GM19240 (cell line): ENCODE data around the gene HYOU1.
A peak's percentile ranks its signal among the peaks of the same experiment; 100 is the strongest.
"Not testable (repeated sequence)": the region's sequence is repeated elsewhere in the genome, so short reads cannot be mapped to it uniquely, and the experiment has no call there.

ENCODE experiments used
- DNase-seq: peaks from one replicate; pipeline ENCODE4 v3.0.0; 2011; ENCODE audit warnings: low spot score; ENCODE audit not compliant: insufficient read length

Gene HYOU1

GRCh38 chr11:119057000-119057769, at the start of gene HYOU1:
Gene HYOU1, minus strand, starts transcription at chr11:119057205. Its CDS starts 1,045 bp downstream, at chr11:119056160.
- DNase-seq = peak; percentile 99

GRCh38 chr11:119103793-119104192, 46.8 kb upstream of the HYOU1 start:
- DNase-seq = no peak

GRCh38 chr11:119103161-119103664, 46.2 kb upstream of the HYOU1 start:
- DNase-seq = not testable (repeated sequence)

- DNase-seq = no peak
Measured at GRCh38 chr11:119101759-119102423, 44.9 kb upstream of the HYOU1 start, which contains the start of gene DPAGT1. Gene DPAGT1, minus strand, starts transcription at chr11:119101853. Its CDS starts 198 bp downstream, at chr11:119101655.

- no peak for DNase-seq
Measured at GRCh38 chr11:119100994-119101758, 44.2 kb upstream of the HYOU1 start.

- no peak for DNase-seq
Measured at GRCh38 chr11:119100246-119100970, 43.4 kb upstream of the HYOU1 start.

GRCh38 chr11:119099711-119100110, 42.7 kb upstream of the HYOU1 start:
- DNase-seq = no peak

- peak; percentile 95 for DNase-seq
Measured at GRCh38 chr11:119095066-119095880, 38.3 kb upstream of the HYOU1 start.

- no peak for DNase-seq
Measured at GRCh38 chr11:119094816-119095065, 37.7 kb upstream of the HYOU1 start.

- DNase-seq = no peak
Measured at GRCh38 chr11:119093942-119094815, 37.2 kb upstream of the HYOU1 start.

GRCh38 chr11:119092880-119093842, 36.2 kb upstream of the HYOU1 start:
- DNase-seq = no peak

GRCh38 chr11:119091966-119092879, 35.2 kb upstream of the HYOU1 start:
- no peak for DNase-seq

- no peak for DNase-seq
Measured at GRCh38 chr11:119091178-119091577, 34.2 kb upstream of the HYOU1 start.

- DNase-seq = no peak
Measured at GRCh38 chr11:119089319-119089718, 32.3 kb upstream of the HYOU1 start.

- DNase-seq = no peak
Measured at GRCh38 chr11:119088406-119088805, 31.4 kb upstream of the HYOU1 start.

- DNase-seq = no peak
Measured at GRCh38 chr11:119087747-119088241, 30.8 kb upstream of the HYOU1 start.

- no peak for DNase-seq
Measured at GRCh38 chr11:119087123-119087522, 30.1 kb upstream of the HYOU1 start.
